ENCODE results near the gene MS4A18.
"Not testable (repeated sequence)": the region's sequence is repeated elsewhere in the genome, so short reads cannot be mapped to it uniquely, and the experiment has no call there.

The MS4A18 gene

DNA sequence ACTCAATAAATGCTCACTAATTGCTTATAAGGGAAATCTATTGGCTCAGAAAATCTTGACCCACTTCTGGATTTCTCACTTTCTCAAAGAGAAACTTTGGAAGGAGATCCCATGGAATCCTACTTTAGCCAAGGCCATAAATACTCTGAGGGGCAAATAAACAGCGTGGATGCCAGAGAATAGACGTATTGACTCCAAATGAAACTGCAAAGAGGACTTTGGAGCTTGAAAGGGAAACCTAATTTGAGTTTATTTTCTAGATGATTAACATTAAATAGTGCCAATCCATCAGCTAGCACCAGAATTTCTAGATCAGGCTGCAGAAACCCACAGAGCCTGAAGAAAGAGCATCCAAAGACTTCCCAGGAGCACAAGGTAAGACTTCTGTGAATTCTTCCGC is at the start of gene MS4A18:
MS4A18 (plus strand) TSS at position 301 of the 400 bp plus-strand sequence.
- no peak for DNase-seq (ENCODE audit: low read depth, low spot score)
- TF ChIP-seq, protein P1, sequence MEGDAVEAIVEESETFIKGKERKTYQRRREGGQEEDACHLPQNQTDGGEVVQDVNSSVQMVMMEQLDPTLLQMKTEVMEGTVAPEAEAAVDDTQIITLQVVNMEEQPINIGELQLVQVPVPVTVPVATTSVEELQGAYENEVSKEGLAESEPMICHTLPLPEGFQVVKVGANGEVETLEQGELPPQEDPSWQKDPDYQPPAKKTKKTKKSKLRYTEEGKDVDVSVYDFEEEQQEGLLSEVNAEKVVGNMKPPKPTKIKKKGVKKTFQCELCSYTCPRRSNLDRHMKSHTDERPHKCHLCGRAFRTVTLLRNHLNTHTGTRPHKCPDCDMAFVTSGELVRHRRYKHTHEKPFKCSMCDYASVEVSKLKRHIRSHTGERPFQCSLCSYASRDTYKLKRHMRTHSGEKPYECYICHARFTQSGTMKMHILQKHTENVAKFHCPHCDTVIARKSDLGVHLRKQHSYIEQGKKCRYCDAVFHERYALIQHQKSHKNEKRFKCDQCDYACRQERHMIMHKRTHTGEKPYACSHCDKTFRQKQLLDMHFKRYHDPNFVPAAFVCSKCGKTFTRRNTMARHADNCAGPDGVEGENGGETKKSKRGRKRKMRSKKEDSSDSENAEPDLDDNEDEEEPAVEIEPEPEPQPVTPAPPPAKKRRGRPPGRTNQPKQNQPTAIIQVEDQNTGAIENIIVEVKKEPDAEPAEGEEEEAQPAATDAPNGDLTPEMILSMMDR (IDR thresholded peaks at IDR 0.05; ENCODE audit: insufficient read depth, low read length, missing control alignments) = no peak
- POLR2A ChIA-PET = no interaction called here
- H3K4me3 ChIP-seq (ENCODE audit: low read depth, low read length) = no peak within 1 kb of the TSS
- CTCF ChIA-PET = no interaction called here

DNA sequence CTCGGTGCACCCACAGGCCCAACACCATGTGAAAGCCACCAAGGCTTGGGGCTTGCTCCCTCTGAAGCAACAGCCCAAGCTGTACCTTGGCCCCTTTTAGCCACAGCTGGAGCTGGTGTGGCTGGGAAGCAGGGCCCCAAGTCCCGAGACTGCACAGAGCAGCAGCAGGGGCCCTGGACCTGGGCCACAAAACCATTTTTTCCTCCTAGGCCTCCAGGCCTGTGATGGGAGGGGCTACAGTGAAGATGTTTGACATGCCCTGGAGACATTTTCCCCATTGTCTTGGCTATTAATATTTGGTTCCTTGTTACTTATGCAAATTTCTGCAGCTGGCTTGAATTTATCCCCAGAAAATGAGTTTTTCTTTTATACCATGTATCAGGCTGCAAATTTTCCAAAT is 46.3 kb upstream of the MS4A18 start:
- POLR2A ChIA-PET = not testable (repeated sequence)

DNA sequence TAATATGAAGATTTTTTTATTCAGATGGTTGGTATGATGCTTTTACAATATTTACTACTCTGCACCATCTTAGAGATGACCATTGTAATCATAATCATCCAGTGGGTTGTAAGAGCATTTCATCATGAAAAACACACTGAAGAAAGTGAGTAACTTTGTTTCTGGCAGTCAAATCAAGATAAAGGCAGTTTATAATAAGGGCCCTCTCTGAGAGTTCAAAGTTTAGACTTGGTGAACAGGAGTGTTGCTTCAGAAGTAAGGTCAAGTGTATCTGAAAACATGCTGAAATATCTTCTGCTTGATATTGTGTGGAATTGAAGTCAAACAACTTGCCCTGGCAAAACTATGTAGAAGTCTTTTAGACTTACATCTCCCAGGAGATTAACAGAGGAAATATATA is 44.6 kb upstream of the MS4A18 start:
- ChIA-PET POLR2A (no interaction called here), CTCF (no interaction called here)
- no peak for DNase-seq (ENCODE audit: low read depth, low spot score)
- no peak overlapping the region for H3K4me3 ChIP-seq (ENCODE audit: low read depth, low read length)
- TF ChIP-seq, protein P1 (IDR thresholded peaks at IDR 0.05; ENCODE audit: insufficient read depth, low read length, missing control alignments) = no peak

More for the DNA sequence above, 46.3 kb upstream of the MS4A18 start:
- CTCF ChIA-PET; DNase-seq (ENCODE audit: low read depth, low spot score); H3K4me3 ChIP-seq (ENCODE audit: low read depth, low read length): not testable (repeated sequence)

DNA sequence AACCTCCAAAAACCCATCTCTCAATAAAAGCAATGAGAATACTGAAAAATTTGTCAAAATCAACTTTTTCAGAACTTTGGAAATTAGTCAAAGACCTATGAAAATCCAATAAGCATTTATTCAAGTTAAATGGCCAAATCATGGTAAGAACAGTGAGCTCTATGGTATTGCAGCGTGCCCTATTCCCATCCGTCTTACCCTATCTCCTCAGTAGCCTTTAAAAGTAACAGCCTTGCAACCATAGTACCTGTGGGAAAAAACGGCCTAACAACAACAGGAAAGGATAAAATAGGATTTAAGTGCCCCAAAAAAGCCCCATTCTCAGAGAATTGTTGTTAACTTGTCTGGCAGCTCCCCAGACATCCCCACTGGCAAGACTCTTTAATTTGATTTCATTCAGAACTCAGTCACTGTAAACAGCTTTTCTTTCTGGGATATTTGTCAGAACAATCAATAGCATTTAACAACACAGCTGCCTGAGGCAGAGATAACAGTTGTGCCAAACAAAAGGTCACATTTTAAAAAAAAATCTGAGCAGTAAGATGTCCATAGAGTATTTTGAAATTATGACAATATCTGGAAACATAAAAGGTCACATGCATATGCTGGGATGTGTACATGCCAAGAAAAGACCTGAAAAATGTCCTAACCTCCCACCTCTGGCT is 43.9 kb upstream of the MS4A18 start:
- TF ChIP-seq, protein P1 (IDR thresholded peaks at IDR 0.05; ENCODE audit: insufficient read depth, low read length, missing control alignments) = no peak
- no peak overlapping the region for H3K4me3 ChIP-seq (ENCODE audit: low read depth, low read length)
- ChIA-PET POLR2A (no interaction called here), CTCF (no interaction called here)
- DNase-seq (ENCODE audit: low read depth, low spot score) = no peak

DNA sequence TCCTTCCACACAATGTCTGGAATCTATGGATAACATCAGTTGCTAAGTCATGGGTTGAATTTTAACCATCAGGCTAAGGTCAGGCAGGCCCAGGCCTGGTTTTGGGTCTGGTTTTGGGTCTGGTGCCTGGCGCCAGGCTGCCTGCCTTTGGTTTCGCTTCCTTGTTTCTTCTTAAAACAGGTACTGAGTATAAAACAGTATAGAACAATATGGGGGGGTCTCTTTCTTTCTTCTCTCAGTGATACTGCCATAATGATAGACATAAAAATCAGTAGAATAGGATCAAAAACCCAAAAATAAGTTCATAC is 40.0 kb upstream of the MS4A18 start:
- POLR2A ChIA-PET; H3K4me3 ChIP-seq (ENCODE audit: low read depth, low read length); DNase-seq (ENCODE audit: low read depth, low spot score); CTCF ChIA-PET: not testable (repeated sequence)

DNA sequence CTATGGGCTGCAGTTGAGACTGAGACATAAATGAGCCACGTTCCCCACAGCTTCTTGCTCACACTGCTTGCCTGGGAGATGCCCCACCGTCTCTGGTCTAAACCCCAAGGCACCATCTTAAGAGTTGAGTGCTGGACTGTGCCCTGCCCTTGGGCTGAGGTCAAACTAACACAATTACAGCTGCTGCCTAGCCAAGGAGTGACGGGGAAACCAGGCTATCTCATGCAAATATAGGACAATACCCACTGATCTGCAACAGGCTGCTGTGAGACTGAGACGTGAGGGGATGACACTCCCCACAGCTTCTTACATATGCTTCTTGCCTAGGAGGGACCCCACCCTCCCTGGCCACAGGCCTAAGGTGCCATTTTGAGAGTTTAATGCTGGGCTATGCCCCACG is 32.9 kb upstream of the MS4A18 start:
- H3K4me3 ChIP-seq (ENCODE audit: low read depth, low read length) = no peak overlapping the region
- CTCF ChIA-PET = no interaction called here
- DNase-seq (ENCODE audit: low read depth, low spot score) = no peak
- TF ChIP-seq, protein P1 (IDR thresholded peaks at IDR 0.05; ENCODE audit: insufficient read depth, low read length, missing control alignments) = no peak
- POLR2A ChIA-PET = no interaction called here

- no peak within 1 kb of the TSS for H3K4me3 ChIP-seq (ENCODE audit: low read depth, low read length)
- CTCF ChIA-PET = no interaction called here
- no peak for DNase-seq (ENCODE audit: low read depth, low spot score)
- TF ChIP-seq, protein P1 (IDR thresholded peaks at IDR 0.05; ENCODE audit: insufficient read depth, low read length, missing control alignments) = no peak
- POLR2A ChIA-PET = no interaction called here
Observed at GRCh38 chr11:60699284-60699691, 25.2 kb upstream of the MS4A18 start, which contains the start of gene MS4A8. MS4A8 (plus strand) TSS chr11:60699612; CDS start chr11:60700861, 1,249 bp downstream.

All from AG04449 (cell line).